HCT116 (cell line): Measurements from ENCODE around the gene FKBP5. TPM values are rescaled to one million over a fixed set of nuclear protein-coding genes. Genes with fewer than 3 reads are reported as not detected.

Experiments
- ATAC-seq: fragments of 200-7000 bp; cut with Tn5 transposase; 2 replicates; pipeline ENCODE4 v1.9.1; 2020; ENCODE audit warnings: mild to moderate bottlenecking, moderate library complexity
- BruUV-seq: library from RNA; stranded (reverse); fragments of 400-500 nt; replicated peaks from 2 replicates; lab custom pipeline; 2021; lab: Mats Ljungman, UMichigan
- CTCF ChIA-PET: fragments of 300-600 bp; sonication (Branson Sonifier 250); formaldehyde crosslinking; loops from one replicate; lab custom pipeline; 2021; ENCODE audit warnings: antibody characterized with exemption; lab: Charles Lee
- POLR2A ChIA-PET: fragments of 300-600, 350-600 bp; sonication (Branson Sonifier 250); formaldehyde crosslinking; loops from one replicate; lab custom pipeline; 2021; ENCODE audit warnings: antibody characterized with exemption; lab: Charles Lee
- RAD21 ChIA-PET, 2 experiments: fragments of 300-600 bp; sonication (Branson Sonifier 250); formaldehyde crosslinking; loops; one replicate each; lab custom pipeline; 2023; ENCODE audit warnings: low total read pairs in 2 of 2; ENCODE audit not compliant: uncharacterized antibody in 2 of 2, unreplicated experiment in 2 of 2, low non-redundant PET in 1 of 2; lab: Charles Lee
- DNase-seq: peaks from one replicate; pipeline ENCODE4 v3.0.0-alpha.2; 2010; ENCODE audit warnings: low read depth, low spot score
- H2AFZ ChIP-seq: fragments of 200-600 bp; shearing (Covaris generic), sonication (generic); 2 replicates; pipeline ENCODE4 v1.6.1; 2017; ENCODE audit warnings: low read depth, mixed run types, mixed read lengths, antibody characterized with exemption, low read length; ENCODE audit not compliant: poor library complexity, severe bottlenecking
- H3K27ac ChIP-seq: 2 replicates; pipeline ENCODE4 v1.5.1; 2012; ENCODE audit warnings: low read depth, low read length
- H3K27me3 ChIP-seq: fragments of 200-600 bp; sonication (generic); 2 replicates; pipeline ENCODE4 v1.6.1; 2016; ENCODE audit warnings: mixed run types, low read length, mixed read lengths; ENCODE audit not compliant: insufficient read depth
- H3K36me3 ChIP-seq, 2 experiments: fragments of 200-500 bp in 1 of 2; fragments of 200-600 bp in 1 of 2; sonication (Bioruptor generic) in 1 of 2; sonication (generic) in 1 of 2; 2 replicates each; pipeline versions ENCODE4 v1.5.1 to v1.6.1; 2014 to 2016; ENCODE audit warnings: low read length in 2 of 2, inconsistent platforms in 1 of 2, mixed read lengths in 1 of 2, mixed run types in 1 of 2; ENCODE audit not compliant: insufficient read depth in 2 of 2, control insufficient read depth in 1 of 2
- H3K4me1 ChIP-seq, 2 experiments: fragments of 200-600 bp in 1 of 2; sonication (generic) in 1 of 2; 2 replicates each; pipeline versions ENCODE4 v1.5.1 to v1.6.1; 2012 to 2017; ENCODE audit warnings: low read length in 2 of 2, inconsistent platforms in 1 of 2, mild to moderate bottlenecking in 1 of 2, mixed read lengths in 1 of 2, mixed run types in 1 of 2, moderate library complexity in 1 of 2; ENCODE audit not compliant: insufficient read depth in 2 of 2, control insufficient read depth in 1 of 2
- H3K4me2 ChIP-seq: fragments of 200-600 bp; sonication (generic); 2 replicates; pipeline ENCODE4 v1.6.1; 2017; ENCODE audit warnings: mixed run types, low read length, mixed read lengths
- H3K4me3 ChIP-seq, 2 experiments: fragments of 200-600 bp in 1 of 2; sonication (generic) in 1 of 2; replicated peaks in 1 of 2; 2 replicates each; pipeline ENCODE4 v1.5.1; 2011 to 2016; ENCODE audit warnings: low read length in 2 of 2, control low read depth in 1 of 2, low read depth in 1 of 2, mild to moderate bottlenecking in 1 of 2, mixed read lengths in 1 of 2, mixed run types in 1 of 2
- H3K79me2 ChIP-seq: fragments of 200-600 bp; sonication (generic); 2 replicates; pipeline ENCODE4 v1.6.1; 2017; ENCODE audit warnings: mild to moderate bottlenecking, mixed run types, low read length, moderate library complexity, mixed read lengths; ENCODE audit not compliant: insufficient read depth
- H3K9ac ChIP-seq: fragments of 200-600 bp; sonication (generic); 2 replicates; pipeline ENCODE4 v1.6.1; 2016; ENCODE audit warnings: low read length, mixed read lengths
- H3K9me2 ChIP-seq: fragments of 200-600 bp; sonication (generic), shearing (Covaris generic); 2 replicates; pipeline ENCODE4 v1.6.1; 2017; ENCODE audit warnings: mixed run types, mild to moderate bottlenecking, moderate library complexity; ENCODE audit not compliant: insufficient read depth
- H3K9me3 ChIP-seq, 2 experiments: fragments of 200-500 bp in 1 of 2; fragments of 200-600 bp in 1 of 2; sonication (Bioruptor generic) in 1 of 2; sonication (generic) in 1 of 2; 2 replicates each; pipeline ENCODE4 v1.6.1; 2014 to 2017; ENCODE audit warnings: low read length in 2 of 2, mixed read lengths in 2 of 2, inconsistent platforms in 1 of 2, low read depth in 1 of 2, mild to moderate bottlenecking in 1 of 2, mixed run types in 1 of 2, moderate library complexity in 1 of 2; ENCODE audit not compliant: control insufficient read depth in 1 of 2, insufficient read depth in 1 of 2
- H4K20me1 ChIP-seq: fragments of 200-600 bp; sonication (generic), shearing (Covaris generic); 2 replicates; pipeline ENCODE4 v1.6.1; 2017; ENCODE audit warnings: mixed run types, mild to moderate bottlenecking, moderate library complexity; ENCODE audit not compliant: insufficient read depth
- TCF7L2 ChIP-seq: IDR thresholded peaks from 2 replicates; pipeline ENCODE4 v1.7.0; 2011; ENCODE audit warnings: borderline replicate concordance, inconsistent platforms; ENCODE audit not compliant: insufficient read depth, insufficient read length; ENCODE audit errors: extremely low read depth
- YY1 ChIP-seq: IDR thresholded peaks from 2 replicates; pipeline ENCODE4 v1.6.1; 2011; ENCODE audit warnings: low read length, low read depth, moderate library complexity, mild to moderate bottlenecking; ENCODE audit not compliant: insufficient replicate concordance; ENCODE audit errors: extremely low read depth
- intact Hi-C: fragments of 100-400 bp; cut with micrococcal nuclease; formaldehyde crosslinking; loops from 2 replicates; pipeline ENCODE4 v1.10.0; 2022
- total RNA-seq: library from RNA; stranded (reverse); gene quantifications from one replicate; pipeline ENCODE4 v1.2.1, GENCODE V29; 2021; ENCODE audit not compliant: unreplicated experiment
- TF ChIP-seq, protein P1 (sequence below), 3 experiments: fragments of 200-600 bp in 1 of 3; sonication (generic) in 1 of 3; IDR thresholded peaks in 2 of 3; conservative IDR thresholded peaks in 1 of 3; 2 replicates each; pipeline ENCODE4 v1.5.1; 2012 to 2017; ENCODE audit warnings: low read depth in 2 of 3, low read length in 2 of 3, antibody characterized with exemption in 1 of 3, borderline replicate concordance in 1 of 3, control low read depth in 1 of 3, mild to moderate bottlenecking in 1 of 3, mixed read lengths in 1 of 3, mixed run types in 1 of 3, moderate library complexity in 1 of 3; ENCODE audit not compliant: insufficient read depth in 1 of 3

The FKBP5 gene
- total RNA-seq, 1 experiment from 2014 or later = 50.3 TPM

DNA sequence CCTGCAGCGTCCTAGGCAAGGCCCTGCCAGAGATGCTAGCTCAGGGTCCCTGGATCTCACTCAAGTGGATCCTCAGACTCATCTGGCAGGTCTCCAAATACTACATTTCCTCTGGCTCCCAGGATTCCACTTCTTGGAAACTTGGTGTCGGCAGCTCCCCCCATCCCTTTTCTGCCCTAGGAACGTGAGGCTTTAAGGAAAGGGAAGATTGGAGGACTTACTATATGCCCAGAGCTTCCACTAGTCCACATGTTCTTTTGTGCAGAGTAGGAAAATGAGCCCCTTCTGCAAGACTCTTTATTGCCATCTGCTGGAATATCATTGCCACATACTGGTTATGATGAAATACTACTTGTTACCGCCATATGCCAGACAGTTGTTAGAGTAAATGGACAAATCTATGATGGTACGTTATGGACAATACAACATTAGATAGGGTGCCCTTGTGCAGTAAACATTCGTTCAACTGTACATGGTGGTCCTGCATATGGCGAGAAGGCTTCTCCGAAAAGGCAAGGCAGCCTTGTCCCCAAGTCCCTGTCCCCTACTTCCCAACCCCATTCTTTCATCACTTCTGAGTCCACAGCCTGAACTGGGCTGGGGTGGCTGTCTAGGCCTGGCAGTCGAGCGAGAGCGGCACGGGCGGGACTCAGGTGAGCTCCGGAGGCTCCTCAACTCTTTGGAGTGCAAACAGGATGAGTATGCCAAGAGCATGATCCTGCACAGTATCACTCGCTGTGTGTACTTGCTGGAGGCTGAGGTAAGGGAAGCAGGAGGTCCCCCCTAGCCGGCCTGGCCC, 48.9 kb upstream of the FKBP5 start:
- ATAC-seq (peak; percentile 73), DNase-seq (peak; percentile 65)
- CTCF ChIA-PET = interaction anchor here (0.7 to 3.0 kb wide), 19 partner anchors 10 to 479 kb away, joined by 3 to 73 read pairs (median 6); partner anchors contain the start of gene DEF6
- Histone ChIP-seq H4K20me1 (no peaks in the 10 kb centered on the region), H3K4me1 (peaks cover 22 to 24% of the 10 kb centered on the region in 2 experiments), H3K27ac (no peak overlapping the region; the same call in 1 of the 2 replicates), H2AFZ (peak overlapping the region; percentile 83), H3K79me2 (no peaks in the 10 kb centered on the region), H3K4me2 (no peak overlapping the region), H3K36me3 (no peaks in the 10 kb centered on the region), H3K9ac (no peak overlapping the region), H3K9me2 (no peaks in the 10 kb centered on the region), H3K27me3 (no peaks in the 10 kb centered on the region)
- POLR2A ChIA-PET = interaction anchor here (1.3 kb wide), 1 partner anchor 153 kb away, joined by 3 read pairs; no protein-coding TSS in a partner anchor
- intact Hi-C loops = loop anchor here (1.0 to 2.0 kb wide), 2 partner anchors 214 to 441 kb away; partner anchors contain the start of gene DEF6
- RAD21 ChIA-PET = interaction anchor here (1.0 to 2.5 kb wide), 3 partner anchors 154 to 214 kb away, joined by 3 to 20 read pairs (median 14); no protein-coding TSS in a partner anchor
- TF ChIP-seq, protein P1, sequence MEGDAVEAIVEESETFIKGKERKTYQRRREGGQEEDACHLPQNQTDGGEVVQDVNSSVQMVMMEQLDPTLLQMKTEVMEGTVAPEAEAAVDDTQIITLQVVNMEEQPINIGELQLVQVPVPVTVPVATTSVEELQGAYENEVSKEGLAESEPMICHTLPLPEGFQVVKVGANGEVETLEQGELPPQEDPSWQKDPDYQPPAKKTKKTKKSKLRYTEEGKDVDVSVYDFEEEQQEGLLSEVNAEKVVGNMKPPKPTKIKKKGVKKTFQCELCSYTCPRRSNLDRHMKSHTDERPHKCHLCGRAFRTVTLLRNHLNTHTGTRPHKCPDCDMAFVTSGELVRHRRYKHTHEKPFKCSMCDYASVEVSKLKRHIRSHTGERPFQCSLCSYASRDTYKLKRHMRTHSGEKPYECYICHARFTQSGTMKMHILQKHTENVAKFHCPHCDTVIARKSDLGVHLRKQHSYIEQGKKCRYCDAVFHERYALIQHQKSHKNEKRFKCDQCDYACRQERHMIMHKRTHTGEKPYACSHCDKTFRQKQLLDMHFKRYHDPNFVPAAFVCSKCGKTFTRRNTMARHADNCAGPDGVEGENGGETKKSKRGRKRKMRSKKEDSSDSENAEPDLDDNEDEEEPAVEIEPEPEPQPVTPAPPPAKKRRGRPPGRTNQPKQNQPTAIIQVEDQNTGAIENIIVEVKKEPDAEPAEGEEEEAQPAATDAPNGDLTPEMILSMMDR (IDR thresholded peaks at IDR 0.05 in 2 of 3, conservative IDR thresholded peaks at IDR 0.05 in 1 of 3; ENCODE audit: borderline replicate concordance in 1 of 3, insufficient read depth in 1 of 3, low read depth in 2 of 3, low read length in 2 of 3) = peak in 2 of 3 experiments; percentile 71 to 84; a peak in 4 of 6 replicates
- TF ChIP-seq TCF7L2 (no peak), YY1 (peak; percentile 69)
- TF ChIP-seq, all 23 proteins: peak for 2
- Histone ChIP-seq H3K9me3 (no peaks in the 10 kb centered on the region), H3K4me3 (no peak overlapping the region)
- no TSS peak for BruUV-seq
